Activated T-cell treated with anti-CD3 and anti-CD28 coated beads, Interleukin-2, amount 50 U/mL, for 48 hours (primary cell): ENCODE results near the gene ZNF860.
A peak's percentile ranks its signal among the peaks of the same experiment; 100 is the strongest.
"Not testable (repeated sequence)": the region's sequence is repeated elsewhere in the genome, so short reads cannot be mapped to it uniquely, and the experiment has no call there.

Experiments
- DNase-seq, 2 experiments: peaks; one replicate each; pipeline ENCODE4 v3.0.0-alpha.2; 2020

The ZNF860 gene

GRCh38 chr3:32000877-32001276 is 19.3 kb downstream of the ZNF860 start:
- no peak for DNase-seq

- DNase-seq: no peak
Measured at GRCh38 chr3:32002561-32003368, 21.2 kb downstream of the ZNF860 start.

GRCh38 chr3:32003380-32003779 is 21.8 kb downstream of the ZNF860 start:
- no peak for DNase-seq

GRCh38 chr3:32004113-32004765 is 22.7 kb downstream of the ZNF860 start:
- no peak for DNase-seq

- no peak for DNase-seq
Measured at GRCh38 chr3:32009101-32009500, 27.6 kb downstream of the ZNF860 start.

- DNase-seq: no peak
Measured at GRCh38 chr3:32009957-32010356, 28.4 kb downstream of the ZNF860 start.

GRCh38 chr3:32010699-32011098 is 29.1 kb downstream of the ZNF860 start:
- DNase-seq: peak in 1 of 2 experiments; percentile 30

- DNase-seq: not testable (repeated sequence)
Measured at GRCh38 chr3:32015638-32016037, 34.1 kb downstream of the ZNF860 start.

- DNase-seq: no peak
Measured at GRCh38 chr3:32017286-32017685, 35.7 kb downstream of the ZNF860 start.

GRCh38 chr3:32018757-32019564 is 37.4 kb downstream of the ZNF860 start:
- DNase-seq: no peak

- DNase-seq: no peak
Measured at GRCh38 chr3:32021155-32021554, 39.6 kb downstream of the ZNF860 start.

GRCh38 chr3:32021748-32022147 is 40.2 kb downstream of the ZNF860 start:
- DNase-seq: no peak

GRCh38 chr3:32022947-32023346 is 41.4 kb downstream of the ZNF860 start:
- no peak for DNase-seq

GRCh38 chr3:32026593-32026992 is 45.0 kb downstream of the ZNF860 start:
- DNase-seq: no peak

GRCh38 chr3:32037932-32038267 is 56.4 kb downstream of the ZNF860 start:
- no peak for DNase-seq

- DNase-seq: no peak
Measured at GRCh38 chr3:32041316-32041715, 59.8 kb downstream of the ZNF860 start.
